Upper lobe of left lung (tissue), 6 donors: ENCODE data around the gene VTCN1. TPM values are rescaled to one million over a fixed set of nuclear protein-coding genes. Genes with fewer than 3 reads are reported as not detected.

Experiments used
- ATAC-seq, 2 donors: fragments of 200-7000 bp; cut with Tn5 transposase; one replicate each; pipeline ENCODE4 v1.9.1; 2022; ENCODE audit warnings: mild to moderate bottlenecking in 2 of 2, moderate library complexity in 2 of 2; ENCODE audit not compliant: low FRiP score in 2 of 2
- DNase-seq, 2 donors: peaks; one replicate each; pipeline ENCODE4 v3.0.0-alpha.2; 2019 to 2020
- H3K27ac ChIP-seq, 4 donors: fragments of 200-600 bp; sonication (generic); one replicate each; pipeline ENCODE4 v1.5.1; 2016 to 2019
- H3K27me3 ChIP-seq, 4 donors: fragments of 200-600 bp; sonication (generic); one replicate each; pipeline ENCODE4 v1.5.1; 2017 to 2019
- H3K36me3 ChIP-seq, 4 donors: fragments of 200-600 bp; sonication (generic); one replicate each; pipeline ENCODE4 v1.5.1; 2016 to 2019
- H3K4me1 ChIP-seq, 4 donors: fragments of 200-600 bp; sonication (generic); one replicate each; pipeline ENCODE4 v1.5.1; 2018 to 2019
- H3K4me3 ChIP-seq, 4 donors: fragments of 200-600 bp; sonication (generic); one replicate each; pipeline ENCODE4 v1.5.1; 2017 to 2019; ENCODE audit warnings: mild to moderate bottlenecking in 2 of 4, moderate library complexity in 1 of 4
- H3K9me3 ChIP-seq, 4 donors: fragments of 200-600 bp; sonication (generic); one replicate each; pipeline ENCODE4 v1.5.1; 2018 to 2019
- CTCF ChIP-seq, 6 experiments: fragments of 450-650 bp in 4 of 6; fragments of 200-600 bp in 2 of 6; sonication (generic) in 2 of 6; IDR thresholded peaks; one replicate each; pipeline ENCODE4 v1.5.1; 2016 to 2019; ENCODE audit warnings: antibody characterized with exemption in 6 of 6
- EP300 ChIP-seq, 4 donors: sonication (generic); formaldehyde crosslinking; IDR thresholded peaks; one replicate each; pipeline ENCODE4 v1.5.1; 2017; ENCODE audit warnings: antibody characterized with exemption in 4 of 4, control low read depth in 2 of 4
- POLR2A ChIP-seq, 4 donors: fragments of 450-650 bp; IDR thresholded peaks; one replicate each; pipeline ENCODE4 v1.5.1; 2016 to 2017; ENCODE audit warnings: antibody characterized with exemption in 4 of 4, mild to moderate bottlenecking in 2 of 4
- POLR2AphosphoS5 ChIP-seq, 2 donors: sonication (generic); formaldehyde crosslinking; IDR thresholded peaks; one replicate each; pipeline ENCODE4 v1.5.1; 2017; ENCODE audit warnings: antibody characterized with exemption in 2 of 2
- WGBS, 2 donors: methylation state at CpG; one replicate each; pipeline ENCODE4 v1.1.5; 2017 to 2018; 5-methylcytosine and 5-hydroxymethylcytosine counted together
- total RNA-seq, 6 donors: library from RNA; depleted of rRNA in 4 of 6; stranded (reverse); fragments of >200 nt in 4 of 6; gene quantifications; one replicate each; pipeline versions ENCODE4 v1.1.0 to v1.2.1, GENCODE V29; 2016 to 2021
- donor health status: DM: no; HTN: no; CAD: no; lungs with moderate emphysema.
- donor health status: DM: no; HTN: yes; CAD: no; lungs with severe emphysema.

The VTCN1 gene
- total RNA-seq, 6 donors from 2014 or later = 0.44 to 1.7 (median 1.2) TPM; not detected in 3

DNA sequence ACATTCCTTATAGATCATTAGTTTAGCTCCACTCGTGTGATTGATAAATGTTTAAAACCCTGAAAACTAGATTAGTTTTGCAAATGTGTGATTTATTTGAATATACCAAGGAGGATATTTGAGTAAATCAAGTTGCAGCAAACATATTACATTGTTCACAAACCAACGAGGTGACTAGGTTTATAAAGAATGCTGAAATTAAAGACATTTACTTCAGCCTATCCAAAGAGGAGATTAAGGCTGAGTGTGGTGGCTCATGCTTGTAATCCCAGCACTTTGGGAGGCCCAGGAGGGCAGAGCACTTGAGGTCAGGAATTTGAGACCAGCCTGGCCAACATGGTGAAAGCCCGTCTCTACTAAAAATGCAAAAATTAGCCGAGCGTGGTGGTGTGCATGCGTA is 34.1 kb downstream of the VTCN1 start:
- H3K9me3 ChIP-seq = no peaks in the 10 kb centered on the region
- ATAC-seq (no peak), DNase-seq (no peak)
- H3K4me1 ChIP-seq = no peaks in the 10 kb centered on the region
- no peaks in the 10 kb centered on the region for H3K36me3 ChIP-seq
- H3K27me3 ChIP-seq = no peaks in the 10 kb centered on the region
- 83 to 87% methylated on average over 6 of the region's 6 CpGs for WGBS, 2 donors
- TF ChIP-seq CTCF (IDR thresholded peaks at IDR 0.05) (no peak), EP300 (IDR thresholded peaks at IDR 0.05) (no peak), POLR2AphosphoS5 (IDR thresholded peaks at IDR 0.05) (no peak), POLR2A (IDR thresholded peaks at IDR 0.05) (no peak)
- no peak overlapping the region for H3K27ac ChIP-seq
- H3K4me3 ChIP-seq = no peak overlapping the region

DNA sequence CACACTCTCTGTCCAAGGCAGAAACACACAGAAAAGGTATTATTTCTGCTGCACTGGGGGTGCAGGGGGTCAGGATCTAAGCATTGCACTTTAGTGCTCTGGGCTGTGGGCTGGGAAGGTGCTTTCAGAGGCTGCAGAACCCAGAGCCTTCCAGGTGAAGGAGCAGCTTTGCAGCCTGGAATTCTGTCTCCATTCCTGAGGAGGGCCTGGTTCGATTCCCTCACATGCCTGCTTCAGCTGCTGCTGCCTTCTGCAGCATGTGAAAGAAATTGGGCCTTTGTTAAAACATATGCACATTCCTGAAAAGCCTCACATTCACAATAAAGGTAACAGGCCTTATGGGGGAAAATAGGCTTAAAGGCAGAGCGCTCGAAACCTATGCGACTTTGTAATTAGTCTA is 35.9 kb downstream of the VTCN1 start:
- TF ChIP-seq CTCF (IDR thresholded peaks at IDR 0.05) = no peak
- TF ChIP-seq POLR2A (IDR thresholded peaks at IDR 0.05) = no peak
- TF ChIP-seq POLR2AphosphoS5 (IDR thresholded peaks at IDR 0.05) = no peak
- no peak for TF ChIP-seq EP300 (IDR thresholded peaks at IDR 0.05)
- H3K27me3 ChIP-seq = no peaks in the 10 kb centered on the region
- H3K36me3 ChIP-seq = no peaks in the 10 kb centered on the region
- ATAC-seq (no peak), DNase-seq (no peak)
- no peaks in the 10 kb centered on the region for H3K4me1 ChIP-seq
- WGBS, 2 donors = 95 to 96% methylated on average over 3 to 4 of the region's 4 CpGs
- no peak overlapping the region for H3K4me3 ChIP-seq
- H3K9me3 ChIP-seq = no peaks in the 10 kb centered on the region
- H3K27ac ChIP-seq = no peak overlapping the region

DNA sequence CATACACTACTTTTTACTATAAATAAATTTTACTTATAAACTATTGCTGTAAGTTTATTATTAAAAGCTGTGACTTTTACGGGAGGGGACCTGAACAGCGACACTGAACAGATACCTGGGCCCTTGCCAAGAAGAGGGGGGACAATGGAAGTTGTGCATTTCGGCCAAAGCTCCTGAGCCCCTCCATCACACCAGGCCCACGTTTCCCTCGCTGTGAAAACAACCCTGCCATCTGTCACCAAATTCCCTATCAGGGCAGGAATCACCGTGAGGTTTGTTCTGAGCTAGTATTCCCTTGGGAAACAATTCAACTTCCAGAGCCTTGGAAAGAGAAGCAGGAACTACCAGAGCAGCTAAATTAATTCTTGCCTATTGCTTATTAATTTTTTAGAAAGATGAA is 37.0 kb downstream of the VTCN1 start:
- Histone ChIP-seq H3K9me3 (no peaks in the 10 kb centered on the region), H3K4me1 (no peaks in the 10 kb centered on the region), H3K4me3 (no peak overlapping the region), H3K27ac (no peak overlapping the region), H3K27me3 (no peaks in the 10 kb centered on the region), H3K36me3 (no peaks in the 10 kb centered on the region)
- DNase-seq = no peak
- 60 to 73% methylated on average over 6 of the region's 6 CpGs for WGBS, 2 donors
- TF ChIP-seq POLR2A (IDR thresholded peaks at IDR 0.05) = no peak
- no peak for TF ChIP-seq POLR2AphosphoS5 (IDR thresholded peaks at IDR 0.05)
- no peak for TF ChIP-seq EP300 (IDR thresholded peaks at IDR 0.05)
- no peak for TF ChIP-seq CTCF (IDR thresholded peaks at IDR 0.05)
- ATAC-seq = no peak

DNA sequence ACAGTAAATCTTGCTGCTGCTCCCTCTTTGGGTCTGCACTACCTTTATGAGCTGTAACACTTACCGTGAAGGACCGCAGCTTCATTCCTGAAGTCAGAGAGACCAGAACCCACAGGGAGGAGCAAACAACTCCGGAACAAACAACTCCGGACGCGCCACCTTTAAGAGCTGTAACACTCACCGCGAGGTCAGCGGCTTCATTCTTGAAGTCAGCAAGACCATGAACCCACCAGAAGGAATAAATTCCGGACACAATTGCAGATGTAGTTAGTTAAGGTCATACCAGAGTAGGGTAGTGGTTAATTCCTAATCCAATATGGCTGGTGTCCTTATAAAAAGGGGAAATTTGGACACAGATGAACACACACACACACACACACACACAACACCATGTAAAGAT is 37.7 kb downstream of the VTCN1 start:
- H3K4me3 ChIP-seq = no peak overlapping the region
- no peaks in the 10 kb centered on the region for H3K4me1 ChIP-seq
- H3K36me3 ChIP-seq = no peaks in the 10 kb centered on the region
- 96% methylated on average over 10 of the region's 10 CpGs for WGBS, 2 donors
- no peak overlapping the region for H3K27ac ChIP-seq
- no peaks in the 10 kb centered on the region for H3K27me3 ChIP-seq
- TF ChIP-seq POLR2AphosphoS5 (IDR thresholded peaks at IDR 0.05) (no peak), CTCF (IDR thresholded peaks at IDR 0.05) (no peak), POLR2A (IDR thresholded peaks at IDR 0.05) (no peak), EP300 (IDR thresholded peaks at IDR 0.05) (no peak)
- DNase-seq = no peak
- no peak for ATAC-seq
- H3K9me3 ChIP-seq = no peaks in the 10 kb centered on the region

- no peak for TF ChIP-seq POLR2AphosphoS5 (IDR thresholded peaks at IDR 0.05)
- TF ChIP-seq CTCF (IDR thresholded peaks at IDR 0.05) = no peak
- TF ChIP-seq POLR2A (IDR thresholded peaks at IDR 0.05) = no peak
- no peak for TF ChIP-seq EP300 (IDR thresholded peaks at IDR 0.05)
- peak; percentile 25 to 73 for DNase-seq
- H3K36me3 ChIP-seq = no peaks in the 10 kb centered on the region
- no peak overlapping the region for H3K4me3 ChIP-seq
- H3K27ac ChIP-seq = no peak overlapping the region
- H3K4me1 ChIP-seq = no peaks in the 10 kb centered on the region
- no peaks in the 10 kb centered on the region for H3K27me3 ChIP-seq
- H3K9me3 ChIP-seq = no peaks in the 10 kb centered on the region
- ATAC-seq = peak; percentile 19 to 55
- 77 to 81% methylated on average over 18 of the region's 18 CpGs for WGBS, 2 donors
Observed at GRCh38 chr1:117171900-117172511, 38.7 kb downstream of the VTCN1 start.
